Type B pancreatic cell (in vitro differentiated cells): ENCODE data around the gene RNF121. TPM values are rescaled to one million over a fixed set of nuclear protein-coding genes. Genes with fewer than 3 reads are reported as not detected.

Experiments used
- DNase-seq: peaks from one replicate; pipeline ENCODE4 v3.0.0; 2021; ENCODE audit warnings: mixed read lengths; ENCODE audit not compliant: unreplicated experiment; ENCODE audit errors: extremely low spot score
- H3K27ac Mint-ChIP-seq: 2 replicates; pipeline ENCODE4 v1.8.0; 2021; ENCODE audit warnings: mild to moderate bottlenecking, mixed read lengths
- H3K27me3 Mint-ChIP-seq: 2 replicates; pipeline ENCODE4 v1.8.0; 2021; ENCODE audit warnings: mixed read lengths
- H3K36me3 Mint-ChIP-seq: 2 replicates; pipeline ENCODE4 v1.8.0; 2021; ENCODE audit warnings: mixed read lengths
- H3K4me1 Mint-ChIP-seq: one replicate; pipeline ENCODE4 v1.8.0; 2021; ENCODE audit warnings: mixed read lengths; ENCODE audit not compliant: unreplicated experiment
- H3K4me3 Mint-ChIP-seq: 2 replicates; pipeline ENCODE4 v1.8.0; 2021; ENCODE audit warnings: mild to moderate bottlenecking, mixed read lengths
- H3K9me3 Mint-ChIP-seq: 2 replicates; pipeline ENCODE4 v1.8.0; 2021; ENCODE audit warnings: mixed read lengths
- total RNA-seq: library from RNA; stranded (reverse); gene quantifications from 2 replicates; pipeline ENCODE4 v1.2.1, GENCODE V29; 2021; ENCODE audit warnings: low replicate concordance
- TF ChIP-seq, protein P1 (sequence below): fragments of 200-600 bp; sonication (generic); conservative IDR thresholded peaks from 2 replicates; pipeline ENCODE4 v1.5.0; 2021; ENCODE audit warnings: antibody characterized with exemption, mild to moderate bottlenecking

RNF121 gene
- total RNA-seq, 1 donor from 2014 or later: 49.7 TPM

DNA sequence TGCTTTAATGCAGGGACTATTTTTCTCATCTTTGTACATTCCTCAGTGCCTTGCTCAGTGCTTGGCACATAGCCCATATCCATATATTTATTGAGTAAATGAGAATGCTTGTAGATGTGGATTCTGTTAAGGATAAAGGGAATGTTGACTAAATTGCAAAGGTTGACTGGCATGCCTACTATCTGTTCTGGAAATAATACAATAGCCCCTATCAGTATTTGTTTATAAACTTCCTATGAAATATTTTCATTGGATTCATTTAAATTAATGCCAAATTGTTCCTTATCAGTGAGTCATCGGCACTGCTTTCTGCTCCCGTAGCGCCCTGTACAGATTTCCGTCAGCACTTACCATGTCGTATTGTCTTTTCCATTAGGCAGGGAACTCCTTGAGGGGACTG is 8.0 kb downstream of the RNF121 start:
- Mint-ChIP-seq H3K9me3 (no peaks in the 10 kb centered on the region), H3K4me3 (no peak overlapping the region), H3K27me3 (no peaks in the 10 kb centered on the region), H3K4me1 (peaks cover 3% of the 10 kb centered on the region), H3K36me3 (no peaks in the 10 kb centered on the region), H3K27ac (no peak overlapping the region)
- TF ChIP-seq, protein P1, sequence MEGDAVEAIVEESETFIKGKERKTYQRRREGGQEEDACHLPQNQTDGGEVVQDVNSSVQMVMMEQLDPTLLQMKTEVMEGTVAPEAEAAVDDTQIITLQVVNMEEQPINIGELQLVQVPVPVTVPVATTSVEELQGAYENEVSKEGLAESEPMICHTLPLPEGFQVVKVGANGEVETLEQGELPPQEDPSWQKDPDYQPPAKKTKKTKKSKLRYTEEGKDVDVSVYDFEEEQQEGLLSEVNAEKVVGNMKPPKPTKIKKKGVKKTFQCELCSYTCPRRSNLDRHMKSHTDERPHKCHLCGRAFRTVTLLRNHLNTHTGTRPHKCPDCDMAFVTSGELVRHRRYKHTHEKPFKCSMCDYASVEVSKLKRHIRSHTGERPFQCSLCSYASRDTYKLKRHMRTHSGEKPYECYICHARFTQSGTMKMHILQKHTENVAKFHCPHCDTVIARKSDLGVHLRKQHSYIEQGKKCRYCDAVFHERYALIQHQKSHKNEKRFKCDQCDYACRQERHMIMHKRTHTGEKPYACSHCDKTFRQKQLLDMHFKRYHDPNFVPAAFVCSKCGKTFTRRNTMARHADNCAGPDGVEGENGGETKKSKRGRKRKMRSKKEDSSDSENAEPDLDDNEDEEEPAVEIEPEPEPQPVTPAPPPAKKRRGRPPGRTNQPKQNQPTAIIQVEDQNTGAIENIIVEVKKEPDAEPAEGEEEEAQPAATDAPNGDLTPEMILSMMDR: no peak
- no peak for DNase-seq

DNA sequence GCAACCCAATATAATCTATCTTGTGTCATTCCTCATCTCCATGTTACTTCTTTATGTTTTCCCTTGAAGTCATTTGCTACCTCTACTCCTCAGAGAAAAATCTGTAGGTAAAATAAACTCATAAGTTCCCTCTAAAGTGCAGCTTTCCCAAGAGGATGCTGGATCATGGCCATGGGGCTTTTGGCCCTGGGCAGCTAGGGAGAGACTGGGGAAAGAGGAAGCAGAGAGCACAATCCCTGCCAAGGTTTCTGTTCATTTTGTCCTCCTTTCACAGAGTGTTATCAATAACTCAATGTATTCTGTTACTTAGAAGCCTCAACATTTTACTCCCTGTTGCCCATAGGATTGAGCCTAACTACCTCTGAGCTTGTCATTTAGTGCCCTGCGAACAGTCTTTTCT is 9.0 kb downstream of the RNF121 start:
- no peak overlapping the region for H3K4me3 Mint-ChIP-seq
- H3K9me3 Mint-ChIP-seq: no peaks in the 10 kb centered on the region
- no peak overlapping the region for H3K27ac Mint-ChIP-seq
- peaks cover 3% of the 10 kb centered on the region for H3K4me1 Mint-ChIP-seq
- no peaks in the 10 kb centered on the region for H3K36me3 Mint-ChIP-seq
- TF ChIP-seq, protein P1: no peak
- H3K27me3 Mint-ChIP-seq: no peaks in the 10 kb centered on the region
- no peak for DNase-seq

DNA sequence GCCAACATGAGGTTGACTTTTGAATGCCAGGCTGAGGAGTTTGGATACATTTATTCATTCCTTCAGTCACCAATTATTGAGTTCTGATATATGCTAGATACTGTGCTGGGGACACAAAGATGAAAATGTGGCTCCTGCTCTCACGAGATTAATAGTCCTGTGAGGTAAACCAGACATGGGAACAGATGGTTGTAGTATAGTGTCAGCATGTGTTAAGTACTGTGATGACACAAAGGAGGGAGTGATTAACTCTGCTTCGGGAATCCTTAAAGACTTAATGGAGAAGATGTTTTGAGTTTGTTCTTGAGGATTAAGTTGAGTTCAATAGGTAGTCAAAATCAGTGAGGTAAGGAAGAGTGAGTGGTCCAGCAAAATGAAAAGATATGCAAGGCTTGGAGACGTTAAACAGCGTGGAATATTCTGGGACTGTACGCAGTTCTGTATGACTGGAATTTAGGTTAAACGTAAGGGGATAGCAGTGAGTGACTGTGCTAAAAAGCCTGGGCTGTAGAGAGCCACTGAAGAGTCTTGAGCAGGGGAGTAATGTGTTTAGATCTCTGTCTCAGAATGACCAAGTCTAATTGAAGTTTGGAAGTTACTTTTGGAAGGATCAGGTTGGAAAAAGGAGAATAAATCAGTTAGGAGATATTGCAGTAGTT is 11.8 kb downstream of the RNF121 start:
- no peak overlapping the region for H3K4me3 Mint-ChIP-seq
- H3K27me3 Mint-ChIP-seq: no peaks in the 10 kb centered on the region
- H3K4me1 Mint-ChIP-seq: no peaks in the 10 kb centered on the region
- no peak overlapping the region for H3K27ac Mint-ChIP-seq
- TF ChIP-seq, protein P1: no peak
- H3K9me3 Mint-ChIP-seq: no peaks in the 10 kb centered on the region
- no peak for DNase-seq
- H3K36me3 Mint-ChIP-seq: no peaks in the 10 kb centered on the region

DNA sequence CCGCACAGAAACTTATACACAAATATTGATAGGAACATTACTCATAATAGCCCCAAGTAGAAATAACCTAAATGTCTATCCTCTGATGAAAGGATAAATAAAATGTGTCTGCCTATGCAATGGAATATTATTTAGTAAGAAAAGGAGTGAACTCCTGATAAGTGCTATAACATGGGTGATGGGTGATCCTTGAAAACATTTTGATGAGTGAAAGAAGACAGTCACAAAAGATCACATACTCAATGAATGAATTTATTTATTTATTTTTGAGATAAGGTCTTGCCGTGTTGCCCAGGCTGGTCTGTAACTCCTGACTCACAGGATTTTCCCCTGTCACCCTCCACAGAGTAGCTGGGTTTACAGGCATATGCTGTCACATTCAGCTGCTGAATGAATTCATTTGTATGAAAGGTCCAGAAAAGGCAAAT is 17.3 kb downstream of the RNF121 start:
- Mint-ChIP-seq H3K9me3 (no peaks in the 10 kb centered on the region), H3K36me3 (peaks cover 7% of the 10 kb centered on the region), H3K27ac (peak overlapping the region; percentile 37), H3K4me1 (peaks cover 18% of the 10 kb centered on the region), H3K4me3 (no peak overlapping the region), H3K27me3 (no peaks in the 10 kb centered on the region)
- TF ChIP-seq, protein P1: no peak
- DNase-seq: no peak

DNA sequence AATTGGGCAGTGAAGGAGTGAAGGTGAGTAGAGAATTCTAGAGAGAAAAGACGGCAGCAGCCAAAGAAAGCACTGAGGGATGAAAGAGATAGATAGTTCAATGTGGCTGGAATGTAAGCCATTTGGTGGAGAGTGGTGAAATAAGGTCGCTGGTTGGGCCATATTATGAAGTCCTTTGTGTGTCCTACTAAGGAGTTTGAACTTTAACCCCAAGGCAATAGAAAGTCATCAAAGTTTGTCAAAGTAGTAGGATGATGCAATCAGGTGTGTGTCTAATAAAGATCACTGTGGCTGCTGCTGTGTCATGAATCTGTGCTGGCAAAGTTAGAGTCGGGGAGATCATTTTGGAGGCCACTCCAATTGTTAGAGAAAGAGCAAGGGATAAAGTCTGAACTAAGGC is 18.7 kb downstream of the RNF121 start:
- Mint-ChIP-seq H3K36me3 (peaks cover 7% of the 10 kb centered on the region), H3K9me3 (no peaks in the 10 kb centered on the region), H3K4me1 (peaks cover 18% of the 10 kb centered on the region), H3K27ac (peak overlapping the region; percentile 39), H3K4me3 (no peak overlapping the region), H3K27me3 (no peaks in the 10 kb centered on the region)
- TF ChIP-seq, protein P1: no peak
- DNase-seq: no peak
